CD4-positive, alpha-beta T cell treated with Interleukin-17A for 4 hours (primary cell): ENCODE results near the gene FAIM2.
"Not testable (repeated sequence)": the region's sequence is repeated elsewhere in the genome, so short reads cannot be mapped to it uniquely, and the experiment has no call there.

ENCODE experiments used
- DNase-seq: peaks from one replicate; pipeline ENCODE4 v3.0.0-alpha.2; 2020; ENCODE audit warnings: mixed read lengths

FAIM2 gene

GRCh38 chr12:49892732-49893317 lies 10.9 kb downstream of the FAIM2 start:
- DNase-seq = no peak

- DNase-seq = no peak
These were observed 11.5 kb downstream of the FAIM2 start for GRCh38 chr12:49892084-49892731.

- DNase-seq = no peak
These were observed 12.2 kb downstream of the FAIM2 start for GRCh38 chr12:49891476-49891875.

GRCh38 chr12:49891012-49891411 lies 12.7 kb downstream of the FAIM2 start:
- no peak for DNase-seq

GRCh38 chr12:49890096-49890461 lies 13.6 kb downstream of the FAIM2 start:
- DNase-seq = no peak

GRCh38 chr12:49889361-49890095 lies 14.2 kb downstream of the FAIM2 start:
- DNase-seq = no peak

DNA sequence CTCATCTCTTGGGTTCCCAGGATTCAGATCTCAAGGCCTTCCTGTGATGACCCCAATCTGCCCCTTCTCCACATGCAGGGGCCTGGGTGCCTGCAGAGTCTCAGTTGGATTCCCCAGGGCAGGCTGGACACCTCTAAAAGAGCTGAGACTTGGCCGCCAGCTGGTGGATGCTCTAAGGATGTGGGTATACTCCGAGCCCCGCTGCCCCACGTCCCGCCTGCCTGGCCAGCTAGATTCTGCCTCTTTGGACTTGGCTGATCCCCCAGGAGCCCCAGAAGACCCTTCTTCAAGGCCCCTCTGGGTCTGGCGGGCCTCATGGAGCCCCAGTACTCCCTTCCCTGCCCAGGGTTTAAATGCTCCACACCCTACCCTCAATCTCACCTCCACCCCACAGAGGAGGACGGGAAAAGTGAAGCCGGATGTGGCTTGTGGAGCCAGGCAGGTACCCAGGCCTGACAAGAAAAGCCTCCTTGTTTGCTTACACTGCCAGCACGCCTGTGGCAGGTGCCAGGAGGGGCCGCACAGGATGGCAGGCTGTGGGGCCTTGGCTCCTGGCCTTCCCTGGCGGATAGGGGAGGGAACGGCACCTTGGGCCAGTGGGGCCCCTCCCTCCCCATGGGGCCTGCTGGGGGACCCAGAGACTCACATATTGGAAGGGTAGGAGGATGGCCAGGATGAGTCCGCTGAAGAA lies 15.1 kb downstream of the FAIM2 start:
- no peak for DNase-seq

DNA sequence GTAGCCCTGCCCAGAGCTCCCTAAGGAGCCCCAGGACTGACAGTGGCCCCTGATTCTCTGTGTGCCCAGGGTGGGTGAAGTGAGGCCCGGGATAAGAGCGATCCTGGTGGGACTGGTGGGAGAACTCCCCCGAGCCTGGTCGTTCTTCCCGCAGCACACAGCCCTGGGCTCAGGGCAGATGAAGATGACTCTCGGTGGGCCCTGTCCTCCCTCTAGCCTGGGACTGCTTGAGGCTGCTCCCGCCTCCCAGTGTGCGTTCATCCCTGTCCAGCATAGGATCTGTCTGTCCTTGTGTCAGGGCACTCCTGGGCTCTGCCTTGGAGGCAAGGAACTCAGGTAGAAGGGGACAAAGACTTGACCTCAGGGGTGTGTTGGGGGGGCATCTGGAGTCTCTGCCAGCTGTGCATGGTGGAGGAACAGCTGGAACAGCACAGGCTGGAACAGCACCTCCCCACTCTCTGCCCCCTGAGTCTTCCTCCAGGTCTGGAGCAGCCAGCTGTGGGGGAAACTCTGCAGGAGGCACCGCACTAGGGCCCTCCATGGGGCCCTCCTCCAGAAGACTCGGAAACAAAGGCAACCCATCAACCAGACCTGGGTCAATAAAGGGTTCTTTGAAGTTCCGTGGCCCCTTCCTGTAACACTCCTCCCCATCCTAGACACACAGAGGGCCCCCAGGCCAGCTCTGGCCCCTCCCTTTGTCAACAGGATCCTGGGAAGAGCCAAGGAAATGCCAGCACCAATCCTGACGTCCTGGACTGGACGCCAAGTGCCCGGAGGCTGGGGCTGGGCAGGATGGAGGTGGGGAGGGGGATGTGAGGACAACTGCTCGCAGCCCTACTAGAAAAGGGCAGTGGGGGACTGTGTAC lies 15.9 kb downstream of the FAIM2 start:
- DNase-seq = no peak

GRCh38 chr12:49887091-49887490 lies 16.6 kb downstream of the FAIM2 start:
- no peak for DNase-seq

GRCh38 chr12:49885663-49886461 lies 17.8 kb downstream of the FAIM2 start:
- DNase-seq = no peak

DNA sequence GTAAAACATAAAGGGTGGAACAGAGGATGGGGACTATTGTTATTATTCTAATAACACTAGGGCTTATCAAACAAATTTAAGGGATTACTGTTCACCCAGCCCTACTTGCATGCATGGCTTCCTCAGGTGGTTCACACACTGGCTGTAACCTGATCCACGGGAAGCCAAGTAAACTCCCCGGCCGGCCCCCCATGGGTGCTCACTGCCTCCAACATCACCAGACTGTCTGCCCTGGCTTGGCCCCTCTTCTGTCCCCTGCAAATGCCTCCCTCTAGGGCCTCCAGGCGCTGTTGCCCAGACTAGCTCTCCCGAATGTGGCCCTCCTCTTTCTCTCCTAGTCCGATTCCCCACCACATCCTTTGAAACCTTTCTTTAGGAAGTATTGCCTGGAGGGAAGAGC lies 18.6 kb downstream of the FAIM2 start:
- DNase-seq = no peak

DNA sequence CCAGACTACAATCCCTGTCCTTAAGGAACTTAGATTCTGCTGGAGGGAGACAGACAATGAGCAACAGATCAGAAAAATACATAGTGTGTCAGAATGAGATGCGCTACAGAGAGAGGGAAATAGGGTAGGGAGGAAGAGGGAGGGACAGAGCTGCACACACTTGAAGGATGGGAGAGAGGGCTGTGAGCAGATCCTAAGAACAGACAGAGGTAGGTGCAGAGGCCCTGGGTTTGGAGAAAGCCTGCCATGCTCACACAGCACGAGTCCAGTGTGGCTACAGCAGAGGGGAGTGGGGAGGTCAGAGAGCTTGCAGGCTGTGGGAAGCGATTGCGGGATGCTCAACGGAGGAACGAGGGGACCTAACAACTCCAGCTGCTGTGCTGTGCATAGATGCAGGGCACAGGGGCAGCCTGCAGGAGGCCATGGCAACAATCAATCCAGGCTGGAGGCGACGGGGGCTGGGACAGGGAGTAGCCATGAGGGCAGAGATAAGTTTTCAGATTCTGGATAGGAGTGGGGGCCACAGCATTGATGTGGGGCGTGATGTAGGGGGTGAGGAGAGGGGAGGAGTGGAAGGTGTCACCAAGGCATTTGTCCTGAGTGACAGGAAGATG lies 20.7 kb downstream of the FAIM2 start:
- DNase-seq = no peak

- no peak for DNase-seq
These were observed 21.4 kb downstream of the FAIM2 start for GRCh38 chr12:49882248-49882850.

DNA sequence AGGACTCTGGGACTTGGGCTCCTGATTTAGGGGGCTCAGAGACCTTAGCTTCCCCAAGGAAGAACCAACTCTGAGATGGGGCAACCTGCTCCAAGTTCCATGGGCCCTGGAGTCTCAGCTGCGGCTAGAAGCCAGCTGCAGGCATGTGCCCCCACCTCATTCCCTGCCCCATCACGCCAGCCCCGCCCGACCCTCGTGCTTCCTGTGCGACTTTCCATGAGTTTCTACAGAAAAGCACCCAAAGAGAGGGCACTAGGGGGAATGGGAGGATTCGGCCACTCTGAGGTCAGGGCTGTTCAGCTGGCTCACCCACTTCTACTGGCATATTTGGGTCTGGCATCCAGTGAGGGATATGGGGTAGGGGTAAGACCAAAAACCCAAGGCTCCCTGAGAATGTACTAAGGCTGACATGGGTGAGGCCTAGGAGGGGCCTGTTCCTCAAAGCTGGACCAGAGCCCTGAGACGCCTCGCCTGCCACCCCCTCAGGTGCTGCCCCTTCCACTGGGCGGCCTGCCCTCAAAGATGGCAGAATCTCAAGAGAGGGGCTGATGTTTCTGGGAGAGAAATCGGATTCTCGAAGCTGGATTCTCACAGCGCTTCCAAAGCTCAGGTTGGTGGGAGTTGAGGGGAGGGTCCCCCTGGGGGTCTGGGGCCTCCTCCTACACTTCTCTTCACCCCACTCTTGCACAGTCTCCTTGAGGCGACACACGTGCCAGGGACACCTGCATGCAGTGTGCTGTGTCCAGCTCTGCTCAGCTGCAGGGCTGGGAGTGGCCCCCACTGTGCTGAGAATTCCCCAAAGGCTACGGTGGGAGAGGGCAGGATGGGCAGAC lies 22.1 kb downstream of the FAIM2 start:
- DNase-seq = no peak

DNA sequence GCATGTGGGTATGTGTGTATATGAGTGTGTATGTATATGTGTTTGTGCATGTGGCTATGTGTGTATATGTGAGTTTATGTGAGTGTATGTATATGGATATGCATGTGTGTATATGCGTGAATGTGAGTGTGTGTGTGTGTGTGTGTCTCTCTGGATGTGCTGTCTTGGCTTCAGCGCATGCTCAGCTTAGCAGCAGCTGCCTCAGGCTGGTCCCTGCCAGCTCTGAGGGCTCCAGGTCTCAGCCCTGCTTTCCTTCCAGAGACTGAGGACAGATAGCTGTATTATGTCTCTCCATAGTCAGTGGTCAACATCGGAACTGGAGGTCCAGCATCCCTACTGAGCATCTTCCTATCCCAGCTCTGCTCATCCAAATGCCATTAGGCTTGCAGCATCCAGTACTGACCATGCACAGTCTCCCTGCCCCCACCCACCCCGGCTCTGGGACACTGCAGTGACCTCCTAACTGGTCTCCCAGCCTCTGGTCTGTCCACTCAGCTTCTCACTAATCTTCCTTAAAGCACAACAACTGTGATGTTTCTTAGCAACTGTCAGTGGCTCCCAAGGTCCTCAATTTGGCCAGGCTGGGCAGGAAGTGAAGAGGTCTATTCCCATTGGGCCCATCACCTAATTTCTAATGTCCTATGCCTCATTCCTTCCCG lies 22.8 kb downstream of the FAIM2 start:
- no peak for DNase-seq

- DNase-seq = not testable (repeated sequence)
These were observed 24.6 kb downstream of the FAIM2 start for GRCh38 chr12:49879065-49879464.

DNA sequence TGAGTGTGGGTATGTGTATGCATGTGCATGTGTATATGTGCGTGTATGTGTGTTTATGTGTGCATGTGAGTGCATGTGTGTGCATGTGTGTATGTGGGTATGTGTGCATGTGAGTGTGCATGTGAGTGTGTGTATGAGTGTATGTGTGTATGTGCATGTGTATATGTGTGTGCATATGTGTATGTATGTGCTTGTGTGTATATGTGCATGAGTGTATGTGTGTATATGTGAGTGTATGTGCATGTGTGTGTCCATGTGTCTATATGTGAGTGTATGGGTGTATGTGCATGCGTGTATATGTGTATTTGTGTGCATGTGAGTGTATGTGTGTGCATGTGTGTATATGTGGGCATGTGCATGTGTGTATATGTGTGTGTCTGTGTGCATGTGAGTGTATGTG lies 25.7 kb downstream of the FAIM2 start:
- no peak for DNase-seq

DNA sequence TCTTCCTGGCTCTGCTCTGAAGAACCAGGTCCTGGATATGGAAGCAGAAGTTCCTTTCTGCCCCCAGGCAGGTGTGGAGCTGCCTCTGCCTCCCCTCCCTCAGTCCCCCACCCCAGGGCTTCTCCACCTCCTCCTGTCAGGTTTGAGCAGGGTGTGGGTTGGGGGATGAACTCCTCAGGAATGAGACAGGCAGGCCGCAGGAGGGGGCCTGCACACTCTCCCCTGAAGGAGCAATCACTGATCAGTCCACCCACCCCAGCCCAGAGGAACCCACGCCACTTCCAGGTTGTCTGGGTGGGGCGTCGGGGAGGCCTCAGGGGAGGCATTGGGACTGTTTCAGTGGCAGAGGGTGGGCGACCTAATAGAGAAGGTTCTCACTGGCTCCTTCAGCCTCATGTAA lies 26.6 kb downstream of the FAIM2 start:
- no peak for DNase-seq

DNA sequence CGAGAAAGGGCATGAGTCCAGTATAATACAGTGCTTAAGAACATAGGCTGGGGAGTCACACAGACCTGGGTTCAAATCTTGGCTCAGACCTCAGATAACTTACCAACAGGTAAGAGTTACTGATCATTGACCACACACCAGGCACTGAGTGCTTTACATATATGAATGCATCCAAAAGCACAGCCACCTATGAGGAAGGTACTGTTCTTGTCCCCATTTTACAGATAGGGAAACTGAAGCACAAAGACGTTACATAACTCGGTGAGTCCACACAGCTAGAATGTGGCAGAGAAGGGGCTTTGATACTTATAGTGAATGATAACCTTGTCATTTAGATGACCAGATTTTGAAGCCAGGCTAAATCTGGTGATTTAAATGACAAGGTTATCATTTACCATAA lies 27.6 kb downstream of the FAIM2 start:
- DNase-seq = no peak
